Loucy (cell line): Measurements from ENCODE around the gene TMEM132C.

Experiments
- H2AFZ ChIP-seq: fragments of 200-600 bp; sonication (generic); 2 replicates; pipeline ENCODE4 v1.6.0; 2016; ENCODE audit warnings: antibody characterized with exemption, mild to moderate bottlenecking, low read length, moderate library complexity
- H3F3A ChIP-seq: fragments of 200-600 bp; 2 replicates; pipeline ENCODE4 v1.6.0; 2016; ENCODE audit warnings: antibody characterized with exemption, low read depth, mild to moderate bottlenecking
- H3K27me3 ChIP-seq: fragments of 200-600 bp; sonication (generic); 2 replicates; pipeline ENCODE4 v1.6.1; 2014; ENCODE audit warnings: low read length, mild to moderate bottlenecking; ENCODE audit not compliant: insufficient read depth, poor library complexity, severe bottlenecking
- H3K36me3 ChIP-seq: fragments of 200-600 bp; sonication (generic); 2 replicates; pipeline ENCODE4 v1.6.1; 2016; ENCODE audit warnings: low read length; ENCODE audit not compliant: insufficient read depth
- H3K4me1 ChIP-seq: fragments of 200-600 bp; sonication (generic); 2 replicates; pipeline ENCODE4 v1.5.1; 2014; ENCODE audit warnings: low read length, mild to moderate bottlenecking; ENCODE audit not compliant: insufficient read depth, poor library complexity, severe bottlenecking
- H3K4me2 ChIP-seq: fragments of 200-600 bp; sonication (generic); 2 replicates; pipeline ENCODE4 v1.6.0; 2014; ENCODE audit warnings: antibody characterized with exemption, low read length, low read depth, mild to moderate bottlenecking; ENCODE audit not compliant: poor library complexity, severe bottlenecking
- H3K4me3 ChIP-seq: fragments of 200-600 bp; sonication (generic); 2 replicates; pipeline ENCODE4 v1.5.1; 2014; ENCODE audit warnings: low read length, mild to moderate bottlenecking, mixed read lengths; ENCODE audit not compliant: poor library complexity, severe bottlenecking
- H3K79me2 ChIP-seq: fragments of 200-600 bp; sonication (generic); 2 replicates; pipeline ENCODE4 v1.6.1; 2014; ENCODE audit warnings: low read length; ENCODE audit not compliant: insufficient read depth
- H3K9ac ChIP-seq: fragments of 200-600 bp; sonication (generic); 2 replicates; pipeline ENCODE4 v1.6.0; 2014; ENCODE audit warnings: mild to moderate bottlenecking, low read depth, low read length, moderate library complexity; ENCODE audit not compliant: poor library complexity, severe bottlenecking
- H3K9me2 ChIP-seq: fragments of 200-600 bp; sonication (generic); replicated peaks from 2 replicates; pipeline ENCODE4 v1.6.1; 2016; ENCODE audit warnings: low read depth, low read length, mixed read lengths
- H3K9me3 ChIP-seq: fragments of 200-600 bp; sonication (generic); 2 replicates; pipeline ENCODE4 v1.6.1; 2014; ENCODE audit warnings: mild to moderate bottlenecking, antibody characterized with exemption, low read length, low read depth; ENCODE audit not compliant: insufficient read depth
- H4K20me1 ChIP-seq: fragments of 200-600 bp; sonication (generic); 2 replicates; pipeline ENCODE4 v1.6.0; 2014; ENCODE audit warnings: antibody characterized with exemption, low read length, mild to moderate bottlenecking; ENCODE audit not compliant: insufficient read depth, poor library complexity, severe bottlenecking
- CTCF ChIP-seq: fragments of 200-600 bp; sonication (generic); conservative IDR thresholded peaks from 2 replicates; pipeline ENCODE4 v1.5.1; 2014; ENCODE audit warnings: mild to moderate bottlenecking, antibody characterized with exemption, low read length
- EZH2phosphoT487 ChIP-seq: fragments of 200-600 bp; IDR thresholded peaks from 2 replicates; pipeline ENCODE4 v1.6.1; 2018; ENCODE audit warnings: antibody characterized with exemption, mild to moderate bottlenecking, moderate library complexity, borderline replicate concordance

TMEM132C gene

DNA sequence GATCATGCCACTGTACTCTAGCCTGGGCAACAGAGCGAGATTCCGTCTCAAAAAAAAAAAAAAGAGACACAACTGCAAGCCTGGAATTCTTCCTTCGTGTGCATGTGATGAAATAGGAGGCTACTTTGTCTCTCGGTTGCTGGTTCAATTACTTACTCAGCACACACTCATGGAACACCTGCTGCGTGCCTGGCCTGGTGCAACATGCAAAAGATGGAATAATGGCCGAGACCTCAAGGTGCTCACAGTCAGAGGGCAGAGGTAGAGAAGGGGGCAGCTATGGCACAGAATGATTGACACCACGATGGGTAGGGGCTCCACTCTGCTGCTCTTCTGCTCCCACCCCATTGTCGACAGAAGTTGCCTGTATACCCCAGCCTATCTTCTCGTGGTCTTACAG is 444.5 kb downstream of the TMEM132C start:
- no peaks in the 10 kb centered on the region for H4K20me1 ChIP-seq
- no peaks in the 10 kb centered on the region for H3K79me2 ChIP-seq
- H3K9ac ChIP-seq, result no peak overlapping the region
- no peaks in the 10 kb centered on the region for H3K36me3 ChIP-seq
- H3K9me3 ChIP-seq, result no peaks in the 10 kb centered on the region
- H3K4me2 ChIP-seq, result no peak overlapping the region
- no peaks in the 10 kb centered on the region for H3F3A ChIP-seq
- H3K4me1 ChIP-seq, result no peaks in the 10 kb centered on the region
- H3K27me3 ChIP-seq, result no peaks in the 10 kb centered on the region
- H2AFZ ChIP-seq, result no peak overlapping the region
- H3K9me2 ChIP-seq, result no peaks in the 10 kb centered on the region
- H3K4me3 ChIP-seq, result no peak overlapping the region
- TF ChIP-seq CTCF, result no peak
- no peak for TF ChIP-seq EZH2phosphoT487

- Histone ChIP-seq H3K4me2 (no peak overlapping the region), H3K4me3 (no peak overlapping the region), H3K27me3 (no peaks in the 10 kb centered on the region), H3K4me1 (no peaks in the 10 kb centered on the region), H3K9ac (no peak overlapping the region), H2AFZ (no peak overlapping the region), H3F3A (no peaks in the 10 kb centered on the region), H3K9me3 (0 out of 2 replicates have a peak, but pooled peaks cover 2% of the 10 kb centered on the region), H3K9me2 (no peaks in the 10 kb centered on the region), H3K36me3 (no peaks in the 10 kb centered on the region), H4K20me1 (no peaks in the 10 kb centered on the region), H3K79me2 (no peaks in the 10 kb centered on the region)
- TF ChIP-seq CTCF, result no peak
- no peak for TF ChIP-seq EZH2phosphoT487
Observed at GRCh38 chr12:128712622-128713021, 445.7 kb downstream of the TMEM132C start.

DNA sequence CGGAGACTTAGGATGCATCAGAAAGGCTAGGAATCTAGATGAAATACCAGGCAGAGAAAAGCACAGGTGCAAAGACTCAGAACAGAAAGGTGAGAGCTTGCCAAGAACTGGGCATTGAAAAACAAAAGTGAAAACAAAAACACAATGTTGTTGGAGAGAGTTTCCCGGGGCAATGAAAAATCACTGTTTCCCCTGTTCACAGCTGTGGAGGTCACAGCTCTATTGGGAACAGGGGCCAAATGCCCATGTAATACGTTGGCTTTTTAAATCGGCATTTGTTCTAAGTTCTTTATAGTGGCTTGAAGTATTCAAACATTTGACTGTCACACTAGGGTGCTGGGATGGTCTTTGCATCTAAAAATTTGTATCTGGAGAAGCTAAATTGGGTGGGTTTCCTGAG is 448.5 kb downstream of the TMEM132C start:
- no peak overlapping the region for H2AFZ ChIP-seq
- peaks cover 5% of the 10 kb centered on the region; the same call in 1 of the 2 replicates for H3K9me3 ChIP-seq
- H3K9me2 ChIP-seq, result no peaks in the 10 kb centered on the region
- no peaks in the 10 kb centered on the region for H3F3A ChIP-seq
- H3K4me3 ChIP-seq, result no peak overlapping the region
- no peaks in the 10 kb centered on the region for H4K20me1 ChIP-seq
- no peaks in the 10 kb centered on the region for H3K36me3 ChIP-seq
- no peaks in the 10 kb centered on the region for H3K27me3 ChIP-seq
- no peaks in the 10 kb centered on the region for H3K79me2 ChIP-seq
- no peaks in the 10 kb centered on the region for H3K4me1 ChIP-seq
- H3K9ac ChIP-seq, result no peak overlapping the region
- no peak overlapping the region for H3K4me2 ChIP-seq
- TF ChIP-seq EZH2phosphoT487 (no peak), CTCF (no peak)
